Neural cell (in vitro differentiated cells): ENCODE data around the gene ARPC3. TPM values are rescaled to one million over a fixed set of nuclear protein-coding genes. Genes with fewer than 3 reads are reported as not detected.
"Not testable (repeated sequence)": the region's sequence is repeated elsewhere in the genome, so short reads cannot be mapped to it uniquely, and the experiment has no call there.

Experiments
- H2AFZ ChIP-seq: fragments of 200-600, 300-800 bp; sonication (generic), shearing (Covaris generic); 2 replicates; pipeline ENCODE4 v1.6.0; 2014; ENCODE audit warnings: low read depth, mild to moderate bottlenecking, antibody characterized with exemption, low read length, moderate library complexity
- H3F3A ChIP-seq: fragments of 200-600 bp; shearing (Covaris generic); 2 replicates; pipeline ENCODE4 v1.6.1; 2016; ENCODE audit warnings: mild to moderate bottlenecking, moderate library complexity, mixed read lengths, antibody characterized with exemption, low read length; ENCODE audit not compliant: insufficient read depth, poor library complexity, severe bottlenecking
- H3K27ac ChIP-seq: fragments of 200-600, 300-800 bp; sonication (generic), shearing (Covaris generic); 2 replicates; pipeline ENCODE4 v1.5.1; 2014; ENCODE audit warnings: mild to moderate bottlenecking, low read length, moderate library complexity
- H3K27me3 ChIP-seq: fragments of 300-800, 200-600 bp; sonication (generic), shearing (Covaris generic); 2 replicates; pipeline ENCODE4 v1.6.0; 2014; ENCODE audit warnings: mild to moderate bottlenecking, low read depth, low read length, moderate library complexity; ENCODE audit not compliant: insufficient read depth
- H3K36me3 ChIP-seq: fragments of 300-800, 200-600 bp; sonication (generic), shearing (Covaris generic); 2 replicates; pipeline ENCODE4 v1.5.1; 2014; ENCODE audit warnings: mild to moderate bottlenecking, antibody characterized with exemption, low read length, moderate library complexity; ENCODE audit not compliant: insufficient read depth
- H3K4me2 ChIP-seq: fragments of 300-800, 200-600 bp; sonication (generic), shearing (Covaris generic); 2 replicates; pipeline ENCODE4 v1.6.0; 2014; ENCODE audit warnings: mild to moderate bottlenecking, low read length
- H3K4me3 ChIP-seq: fragments of 300-800, 200-600 bp; sonication (generic), shearing (Covaris generic); 2 replicates; pipeline ENCODE4 v1.5.1; 2014; ENCODE audit warnings: mild to moderate bottlenecking, low read length, moderate library complexity
- H3K79me2 ChIP-seq: fragments of 200-600 bp; shearing (Covaris generic); replicated peaks from 2 replicates; pipeline ENCODE4 v1.6.0; 2014; ENCODE audit warnings: mild to moderate bottlenecking, low read length, moderate library complexity; ENCODE audit not compliant: insufficient read depth
- H3K9ac ChIP-seq: fragments of 300-800, 200-600 bp; sonication (generic), shearing (Covaris generic); 2 replicates; pipeline ENCODE4 v1.6.1; 2016; ENCODE audit warnings: mild to moderate bottlenecking, low read length, mixed read lengths
- H3K9me2 ChIP-seq: fragments of 200-600 bp; shearing (Covaris generic); 2 replicates; pipeline ENCODE4 v1.6.1; 2016; ENCODE audit warnings: mild to moderate bottlenecking, low read length, mixed read lengths; ENCODE audit not compliant: insufficient read depth
- H3K9me3 ChIP-seq: fragments of 200-600, 300-800 bp; sonication (generic), shearing (Covaris generic); 2 replicates; pipeline ENCODE4 v1.6.1; 2016; ENCODE audit warnings: mild to moderate bottlenecking, mixed run types, low read length, moderate library complexity, mixed read lengths
- H4K20me1 ChIP-seq: fragments of 200-600 bp; shearing (Covaris generic); 2 replicates; pipeline ENCODE4 v1.6.1; 2016; ENCODE audit warnings: mild to moderate bottlenecking, mixed run types; ENCODE audit not compliant: insufficient read depth
- CTCF ChIP-seq: fragments of 450-650 bp; IDR thresholded peaks from 2 replicates; pipeline ENCODE4 v1.5.1; 2014; ENCODE audit warnings: antibody characterized with exemption, mild to moderate bottlenecking, moderate library complexity; ENCODE audit not compliant: poor library complexity, severe bottlenecking
- EP300 ChIP-seq: fragments of 450-650 bp; conservative IDR thresholded peaks from 2 replicates; pipeline ENCODE4 v1.6.1; 2014; ENCODE audit warnings: antibody characterized with exemption, mild to moderate bottlenecking, moderate library complexity; ENCODE audit not compliant: poor library complexity, severe bottlenecking
- EZH2 ChIP-seq: fragments of 200-600, 300-800 bp; shearing (Covaris generic), sonication (generic); IDR thresholded peaks from 2 replicates; pipeline ENCODE4 v1.6.1; 2014; ENCODE audit warnings: antibody characterized with exemption, low read length, borderline replicate concordance, mild to moderate bottlenecking; ENCODE audit not compliant: insufficient read depth, poor library complexity, severe bottlenecking
- MXI1 ChIP-seq: fragments of 450-650 bp; conservative IDR thresholded peaks from 2 replicates; pipeline ENCODE4 v1.6.1; 2014; ENCODE audit warnings: antibody characterized with exemption, mild to moderate bottlenecking; ENCODE audit not compliant: poor library complexity, severe bottlenecking
- POLR2AphosphoS5 ChIP-seq: IDR thresholded peaks from 2 replicates; pipeline ENCODE4 v1.6.1; 2012
- RAD21 ChIP-seq: fragments of 450-650 bp; conservative IDR thresholded peaks from 2 replicates; pipeline ENCODE4 v1.6.1; 2014; ENCODE audit warnings: antibody characterized with exemption, mild to moderate bottlenecking, moderate library complexity
- REST ChIP-seq: IDR thresholded peaks from 2 replicates; pipeline ENCODE4 v1.6.1; 2012; ENCODE audit warnings: borderline replicate concordance
- SMC3 ChIP-seq: fragments of 450-650 bp; conservative IDR thresholded peaks from 2 replicates; pipeline ENCODE4 v1.6.1; 2014; ENCODE audit warnings: antibody characterized with exemption, mild to moderate bottlenecking, moderate library complexity; ENCODE audit not compliant: poor library complexity
- TAF1 ChIP-seq: IDR thresholded peaks from 2 replicates; pipeline ENCODE4 v1.6.1; 2012; ENCODE audit warnings: low read depth
- polyA plus RNA-seq: library from polyadenylated mRNA; depleted of rRNA; stranded (reverse); fragments of >200 nt; gene quantifications from 2 replicates; pipeline ENCODE4 v1.2.3, GENCODE V29; 2014

Gene ARPC3
- polyA plus RNA-seq, 1 donor from 2014 or later: 897 TPM

- H2AFZ ChIP-seq: peak overlapping the region; percentile 43
- H3K4me3 ChIP-seq: peak overlapping the region; percentile 97
- H3K79me2 ChIP-seq: peaks cover 14% of the 10 kb centered on the region
- H3K27me3 ChIP-seq: no peaks in the 10 kb centered on the region
- H3K27ac ChIP-seq: peak overlapping the region; percentile 49
- no peaks in the 10 kb centered on the region for H3K36me3 ChIP-seq
- H4K20me1 ChIP-seq: no peaks in the 10 kb centered on the region
- H3F3A ChIP-seq: no peaks in the 10 kb centered on the region
- peak overlapping the region; percentile 90 for H3K4me2 ChIP-seq
- peak overlapping the region; percentile 64 for H3K9ac ChIP-seq
- no peaks in the 10 kb centered on the region for H3K9me2 ChIP-seq
- no peak for TF ChIP-seq MXI1
- TF ChIP-seq TAF1: no peak
- TF ChIP-seq REST: no peak
- TF ChIP-seq EZH2: no peak
- TF ChIP-seq POLR2AphosphoS5: no peak
- no peak for TF ChIP-seq EP300
- TF ChIP-seq SMC3: no peak
- TF ChIP-seq CTCF: no peak
- TF ChIP-seq RAD21: no peak
- no peaks in the 10 kb centered on the region for H3K9me3 ChIP-seq
Measured at GRCh38 chr12:110467847-110468213, 17.7 kb upstream of the ARPC3 start.

GRCh38 chr12:110466791-110467190, 16.7 kb upstream of the ARPC3 start:
- no peaks in the 10 kb centered on the region for H3K9me2 ChIP-seq
- H3F3A ChIP-seq: no peaks in the 10 kb centered on the region
- peak overlapping the region; percentile 97 for H3K4me3 ChIP-seq
- peaks cover 14% of the 10 kb centered on the region for H3K79me2 ChIP-seq
- no peak for TF ChIP-seq TAF1
- TF ChIP-seq REST: no peak
- no peaks in the 10 kb centered on the region for H3K36me3 ChIP-seq
- H2AFZ ChIP-seq: no peak overlapping the region
- peak overlapping the region; percentile 90 for H3K4me2 ChIP-seq
- H3K9me3 ChIP-seq: no peaks in the 10 kb centered on the region
- no peaks in the 10 kb centered on the region for H4K20me1 ChIP-seq
- no peaks in the 10 kb centered on the region for H3K27me3 ChIP-seq
- no peak overlapping the region for H3K9ac ChIP-seq
- H3K27ac ChIP-seq: no peak overlapping the region

- H3K9me2 ChIP-seq, H3K27ac ChIP-seq, H3K9me3 ChIP-seq, H4K20me1 ChIP-seq, H3K27me3 ChIP-seq, H3F3A ChIP-seq, H2AFZ ChIP-seq, H3K4me3 ChIP-seq, H3K36me3 ChIP-seq, H3K9ac ChIP-seq, H3K4me2 ChIP-seq: not testable (repeated sequence)
- H3K79me2 ChIP-seq: peaks cover 14% of the 10 kb centered on the region
Measured at GRCh38 chr12:110465765-110466164, 15.6 kb upstream of the ARPC3 start.
